GM12892 (cell line): Measurements from ENCODE around the gene PRDM2.

Experiments used
- POLR2A ChIP-seq: IDR thresholded peaks from 2 replicates; pipeline ENCODE4 v1.6.1; 2011; ENCODE audit warnings: low read depth, low read length, control low read depth
- POLR2AphosphoS5 ChIP-seq: IDR thresholded peaks from 2 replicates; pipeline ENCODE4 v1.6.1; 2011; ENCODE audit warnings: low read depth, low read length, control low read depth
- TAF1 ChIP-seq: IDR thresholded peaks from 2 replicates; pipeline ENCODE4 v1.6.1; 2011; ENCODE audit warnings: low read depth, mild to moderate bottlenecking, control low read depth, low read length, borderline replicate concordance

DNA sequence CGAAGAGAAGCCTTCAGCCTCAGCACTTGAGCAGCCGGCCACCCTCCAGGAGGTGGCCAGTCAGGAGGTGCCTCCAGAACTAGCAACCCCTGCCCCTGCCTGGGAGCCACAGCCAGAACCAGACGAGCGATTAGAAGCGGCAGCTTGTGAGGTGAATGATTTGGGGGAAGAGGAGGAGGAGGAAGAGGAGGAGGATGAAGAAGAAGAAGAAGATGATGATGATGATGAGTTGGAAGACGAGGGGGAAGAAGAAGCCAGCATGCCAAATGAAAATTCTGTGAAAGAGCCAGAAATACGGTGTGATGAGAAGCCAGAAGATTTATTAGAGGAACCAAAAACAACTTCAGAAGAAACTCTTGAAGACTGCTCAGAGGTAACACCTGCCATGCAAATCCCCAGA lies 78.4 kb downstream of the PRDM2 start:
- TF ChIP-seq POLR2AphosphoS5 (no peak), POLR2A (no peak), TAF1 (no peak)
